ENCODE results near the gene EPHB2. TPM values are rescaled to one million over a fixed set of nuclear protein-coding genes. Genes with fewer than 3 reads are reported as not detected.

EPHB2 gene
- total and polyA plus RNA-seq, 2 of the 8 experiments (the other 6 are each of a cell fraction or from before 2014, with no cell fraction given), result 15.8 to 17.2 TPM

DNA sequence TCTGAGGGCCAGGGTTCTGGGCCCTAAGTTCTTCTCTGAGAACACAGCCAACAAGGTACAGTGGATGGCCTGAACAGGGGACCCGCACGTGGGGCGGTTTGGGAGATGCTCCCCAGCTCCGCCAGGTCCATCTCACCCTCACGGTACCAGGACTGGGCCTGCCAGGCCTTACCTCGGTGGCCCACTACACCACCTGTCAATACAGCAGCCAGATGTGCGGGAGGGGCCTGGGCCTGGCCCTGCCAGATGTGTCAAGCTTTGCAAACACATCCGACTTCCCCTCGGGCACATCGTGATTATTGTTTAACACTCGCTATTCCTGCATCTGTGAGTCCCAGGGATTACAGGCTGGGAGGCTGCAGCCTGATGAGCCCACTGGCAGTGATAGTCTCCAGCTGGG is 139.6 kb downstream of the EPHB2 start:
- peaks cover 6 to 15% (median 10%) of the 10 kb centered on the region in 4 experiments for H3K4me1 ChIP-seq (replicated peaks in 1 of 4; ENCODE audit: control insufficient read depth in 3 of 4, insufficient read depth in 4 of 4, low read length in 3 of 4)
- H3K14ac ChIP-seq (ENCODE audit: insufficient read length), result no peak overlapping the region
- FAIRE-seq, result no peak
- no peak overlapping the region for H3K4me2 ChIP-seq (ENCODE audit: insufficient read depth in 1 of 2, low read depth in 2 of 2, low read length in 2 of 2)
- no peaks in the 10 kb centered on the region for H3K79me2 ChIP-seq (ENCODE audit: control insufficient read depth in 1 of 2, insufficient read depth in 2 of 2, low read length in 2 of 2)
- WGBS, 2 experiments (ENCODE audit: extremely low coverage in 1 of 2, insufficient coverage in 1 of 2, insufficient read length in 1 of 2, insufficient replicate concordance in 2 of 2, low coverage in 1 of 2, low lambda C conversion rate in 2 of 2, missing lambda C conversion rate in 1 of 2), result 81% methylated on average over 11 of the region's 11 CpGs; no CpG with 5 or more reads in 1 of the 2 experiments
- H4K91ac ChIP-seq (replicated peaks; ENCODE audit: insufficient read length, low read length), result no peak overlapping the region
- TF ChIP-seq KDM4A (IDR thresholded peaks at IDR 0.05; ENCODE audit: low read depth, low read length, severe bottlenecking), result no peak
- TF ChIP-seq KDM1A (IDR thresholded peaks at IDR 0.05; ENCODE audit: borderline replicate concordance, low read length), result no peak
- no peak for TF ChIP-seq SIRT6 (IDR thresholded peaks at IDR 0.05; ENCODE audit: low read length)
- TF ChIP-seq CREB1 (IDR thresholded peaks at IDR 0.05), result no peak
- no peak overlapping the region for H2BK15ac ChIP-seq (ENCODE audit: low read length)
- no peak overlapping the region for H2AFZ ChIP-seq (ENCODE audit: low read length)
- H3K4ac ChIP-seq (replicated peaks; ENCODE audit: insufficient read length, low read depth, low read length), result no peak overlapping the region
- H4K20me1 ChIP-seq (replicated peaks in 1 of 2; ENCODE audit: control insufficient read depth in 1 of 2, insufficient read depth in 2 of 2, low read length in 2 of 2), result no peaks in the 10 kb centered on the region
- no peak overlapping the region for H3K18ac ChIP-seq (ENCODE audit: extremely low read depth, low read length)
- no peak overlapping the region for H4K8ac ChIP-seq (ENCODE audit: extremely low read depth, insufficient read depth, low read length)
- no peak overlapping the region for H2BK120ac ChIP-seq (replicated peaks; ENCODE audit: low read depth, low read length)
- no peak overlapping the region for H2BK12ac ChIP-seq (ENCODE audit: low read depth, low read length)
- H3K79me1 ChIP-seq (ENCODE audit: low read depth, low read length), result no peaks in the 10 kb centered on the region
- no peaks in the 10 kb centered on the region for H3K9me3 ChIP-seq (ENCODE audit: insufficient read depth in 2 of 2, low read depth in 1 of 2, low read length in 1 of 2)
- no peak overlapping the region for H3K56ac ChIP-seq (replicated peaks; ENCODE audit: insufficient read length, low read depth, low read length)
- no peak overlapping the region for H3K4me3 ChIP-seq (ENCODE audit: extremely low read depth in 1 of 4, insufficient read depth in 2 of 4, low read depth in 3 of 4, low read length in 4 of 4)
- no peak overlapping the region for H4K5ac ChIP-seq (ENCODE audit: insufficient read length, low read depth, low read length)
- H3K27ac ChIP-seq (ENCODE audit: low read depth, low read length), result no peak overlapping the region
- no peaks in the 10 kb centered on the region for H3K36me3 ChIP-seq (ENCODE audit: control insufficient read depth in 2 of 4, insufficient read depth in 4 of 4, low read length in 3 of 4)
- no peaks in the 10 kb centered on the region for H3K23me2 ChIP-seq (ENCODE audit: low read depth, low read length)
- no peak overlapping the region for H2BK20ac ChIP-seq (ENCODE audit: low read length)
- no peaks in the 10 kb centered on the region for H3K27me3 ChIP-seq (replicated peaks in 1 of 4; ENCODE audit: control insufficient read depth in 3 of 4, extremely low read depth in 1 of 4, insufficient read depth in 3 of 4, low read length in 3 of 4)
- no peak overlapping the region for H2BK5ac ChIP-seq (ENCODE audit: low read depth, low read length)
- H3K23ac ChIP-seq (ENCODE audit: insufficient read length), result no peak overlapping the region
- ChIA-PET POLR2A (ENCODE audit: partially characterized antibody) (interaction anchor here (0.6 to 1.3 kb wide), 4 partner anchors 27 to 992 kb away, joined by 3 read pairs; no protein-coding TSS in a partner anchor), CTCF (ENCODE audit: partially characterized antibody) (interaction anchor here (0.5 to 8.6 kb wide), 8 partner anchors 8 to 805 kb away, joined by 3 to 132 read pairs (median 4); no protein-coding TSS in a partner anchor)
- no peak overlapping the region for H2AK5ac ChIP-seq (ENCODE audit: low read depth, low read length)
- no peak for DNase-seq (ENCODE audit: low read depth in 1 of 2, low spot score in 2 of 2)
- no peak overlapping the region for H3K9ac ChIP-seq (replicated peaks in 1 of 4; ENCODE audit: extremely low read depth in 1 of 4, low read depth in 3 of 4, low read length in 3 of 4)
